CD1c-positive myeloid dendritic cell (primary cell): ENCODE measurements around the gene HYOU1.
A peak's percentile ranks its signal among the peaks of the same experiment; 100 is the strongest.
"Not testable (repeated sequence)": the region's sequence is repeated elsewhere in the genome, so short reads cannot be mapped to it uniquely, and the experiment has no call there.

Source experiments
- DNase-seq: peaks from one replicate; pipeline ENCODE4 v3.0.0-alpha.2; 2016; ENCODE audit errors: extremely low spot score

The HYOU1 gene

DNA sequence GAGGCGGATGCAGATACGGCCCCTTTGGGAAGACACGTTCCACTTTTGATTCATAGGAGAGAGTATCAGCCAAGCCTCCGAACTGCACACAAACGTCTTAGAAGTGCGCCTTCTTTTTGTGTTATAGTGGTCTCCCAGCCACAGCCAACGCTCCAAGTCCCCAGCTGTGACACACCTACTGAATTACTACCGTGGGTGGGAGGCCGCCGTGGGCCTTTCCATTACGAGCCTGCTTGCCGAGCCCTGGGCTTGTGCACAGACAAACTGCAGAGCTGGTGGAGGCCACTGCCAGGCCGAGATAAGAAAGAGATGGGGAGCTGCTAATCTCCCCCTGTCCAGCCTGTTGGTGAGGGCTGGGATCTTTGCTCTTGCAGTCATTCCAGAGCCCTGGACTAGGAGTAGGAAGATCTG lies 28.4 kb upstream of the HYOU1 start:
- no peak for DNase-seq

DNA sequence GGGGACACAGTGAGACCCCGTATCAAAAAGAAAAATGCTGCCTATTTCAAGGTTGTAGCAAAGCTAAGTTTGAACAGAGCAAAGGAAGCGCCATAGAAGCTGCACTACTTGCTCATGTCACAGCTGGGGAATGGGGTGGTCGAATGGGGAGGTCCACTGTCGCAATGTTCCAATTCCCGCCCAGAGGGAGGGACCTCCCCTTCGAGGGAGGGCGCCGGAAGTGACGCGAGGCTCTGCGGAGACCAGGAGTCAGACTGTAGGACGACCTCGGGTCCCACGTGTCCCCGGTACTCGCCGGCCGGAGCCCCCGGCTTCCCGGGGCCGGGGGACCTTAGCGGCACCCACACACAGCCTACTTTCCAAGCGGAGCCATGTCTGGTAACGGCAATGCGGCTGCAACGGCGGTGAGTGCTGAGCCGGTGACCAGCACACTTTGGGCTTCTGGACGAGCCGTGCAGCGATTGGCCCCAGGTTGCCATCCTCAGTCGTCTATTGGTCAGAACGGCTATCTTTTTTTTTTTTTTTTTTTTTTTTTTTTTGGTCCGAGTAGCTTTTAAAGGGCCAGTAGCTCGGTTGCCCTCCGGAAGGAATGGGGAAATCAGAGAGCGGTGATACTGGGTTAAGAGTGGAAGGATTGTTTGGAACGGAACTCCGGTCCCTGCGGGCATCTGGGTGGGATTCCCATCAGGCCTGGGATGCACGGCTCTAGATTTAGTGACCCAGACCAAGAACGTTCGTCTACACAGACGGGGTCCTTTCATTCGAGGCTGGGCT lies 27.8 kb upstream of the HYOU1 start, which contains the start of gene HMBS:
Gene HMBS, plus strand, starts transcription at position 219 of the 774 bp plus-strand sequence. Its CDS starts 153 bp downstream, at position 372.
- peak; percentile 97 for DNase-seq

- DNase-seq = peak; percentile 64
These were observed 24.8 kb upstream of the HYOU1 start for GRCh38 chr11:119081682-119082260.

- no peak for DNase-seq
These were observed 21.8 kb upstream of the HYOU1 start for GRCh38 chr11:119078675-119079420.

- DNase-seq = no peak
These were observed 20.8 kb upstream of the HYOU1 start for GRCh38 chr11:119077839-119078238.

DNA sequence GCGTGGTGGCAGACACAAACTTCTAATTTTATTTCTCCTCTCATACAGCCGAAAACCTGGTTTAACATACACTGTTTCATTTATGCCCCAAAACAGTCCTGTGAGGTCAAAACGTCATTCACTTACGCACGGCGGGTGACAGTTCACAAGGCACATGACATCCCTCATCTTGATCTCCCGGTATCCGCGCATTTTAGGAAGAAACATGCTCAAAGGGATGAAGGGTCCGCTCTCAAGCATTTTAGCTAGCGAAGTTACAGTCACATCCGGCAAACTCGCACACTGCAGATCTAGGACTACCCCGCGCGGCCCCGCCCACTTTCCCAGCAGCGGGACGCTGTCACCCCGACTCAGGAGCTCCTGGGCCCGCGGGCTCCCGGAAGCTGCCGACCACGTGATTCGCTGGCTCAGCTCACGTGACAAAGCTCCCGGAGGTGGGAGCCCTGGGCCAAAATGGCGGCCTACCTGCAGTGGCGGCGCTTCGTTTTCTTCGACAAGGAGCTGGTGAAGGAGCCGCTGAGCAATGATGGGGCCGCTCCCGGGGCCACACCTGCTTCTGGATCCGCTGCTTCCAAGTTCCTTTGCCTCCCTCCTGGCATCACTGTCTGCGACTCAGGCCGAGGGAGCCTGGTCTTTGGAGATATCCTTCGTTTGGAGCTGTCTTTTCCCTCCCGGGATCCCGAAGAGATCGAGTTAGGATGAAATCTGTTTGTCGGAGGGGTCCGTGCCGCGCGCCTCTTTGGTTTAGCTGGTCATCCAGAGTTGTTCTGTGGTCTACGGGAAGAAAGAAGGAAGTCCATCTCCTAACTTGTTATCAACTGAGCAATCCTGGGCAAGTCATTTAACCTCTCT lies 10.6 kb upstream of the HYOU1 start, which contains the start of gene VPS11:
Gene VPS11, plus strand, starts transcription at position 448 of the 852 bp plus-strand sequence. Its CDS starts 6 bp downstream, at position 454.
- DNase-seq = peak; percentile 98

DNA sequence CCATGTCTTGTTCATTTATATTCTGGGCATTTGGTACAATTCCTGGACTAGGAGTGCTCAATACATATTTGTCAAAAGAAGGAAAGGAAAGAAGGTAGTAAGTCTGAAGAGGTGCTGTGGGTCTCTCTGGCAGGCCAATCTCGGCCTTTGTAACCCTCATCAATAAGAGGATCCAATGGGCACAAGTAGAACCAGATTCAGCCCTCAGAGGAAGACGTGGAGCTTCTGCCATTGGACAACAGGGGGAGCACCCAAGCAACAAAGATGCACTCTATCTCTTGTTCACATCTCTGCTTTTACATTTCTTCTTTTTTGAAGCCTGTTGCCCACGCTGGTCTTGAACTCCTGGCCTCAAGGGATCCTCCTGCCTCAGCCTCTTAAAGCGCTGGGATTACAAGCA lies 8.4 kb upstream of the HYOU1 start:
- peak; percentile 48 for DNase-seq

DNA sequence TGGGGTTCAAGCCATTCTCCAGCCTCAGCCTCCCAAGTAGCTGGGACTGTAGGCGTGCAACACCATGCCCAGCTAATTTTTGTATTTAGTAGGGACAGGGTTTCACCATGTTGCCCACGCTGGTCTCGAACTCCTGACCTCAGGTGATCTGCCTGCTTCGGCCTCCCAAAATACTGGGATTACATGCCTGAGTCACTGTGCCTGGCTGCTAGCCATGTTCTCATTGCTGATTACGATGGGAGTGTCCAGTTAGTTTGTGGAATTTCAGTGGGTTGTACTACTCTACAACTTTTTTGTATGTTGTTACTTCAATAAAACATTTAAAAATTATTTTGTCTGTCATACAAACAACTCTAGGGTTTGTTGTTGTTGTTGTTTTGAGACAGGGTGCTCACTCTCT lies 5.8 kb upstream of the HYOU1 start:
- no peak for DNase-seq

DNA sequence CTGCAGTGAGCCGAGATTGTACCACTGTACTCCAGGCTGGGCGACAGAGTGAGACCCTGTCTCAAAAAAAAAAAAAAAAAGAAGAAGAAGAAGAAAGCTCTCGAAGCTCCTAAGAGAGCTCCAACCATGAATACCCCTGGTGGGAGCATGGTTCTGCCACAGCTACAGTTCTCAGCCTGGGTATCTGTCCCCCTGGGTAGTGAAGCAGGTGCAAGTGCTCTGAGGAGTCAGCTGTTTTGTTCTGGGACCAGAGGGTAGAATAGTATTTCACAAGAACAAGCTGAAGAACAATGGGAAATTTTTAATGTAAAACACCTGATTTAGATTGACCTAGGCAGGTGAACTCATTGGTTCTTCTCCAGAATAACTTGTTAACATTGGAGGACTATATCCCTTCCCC lies 4.3 kb upstream of the HYOU1 start:
- DNase-seq = no peak

- not testable (repeated sequence) for DNase-seq
These were observed 2.1 kb upstream of the HYOU1 start for GRCh38 chr11:119059128-119059527.

DNA sequence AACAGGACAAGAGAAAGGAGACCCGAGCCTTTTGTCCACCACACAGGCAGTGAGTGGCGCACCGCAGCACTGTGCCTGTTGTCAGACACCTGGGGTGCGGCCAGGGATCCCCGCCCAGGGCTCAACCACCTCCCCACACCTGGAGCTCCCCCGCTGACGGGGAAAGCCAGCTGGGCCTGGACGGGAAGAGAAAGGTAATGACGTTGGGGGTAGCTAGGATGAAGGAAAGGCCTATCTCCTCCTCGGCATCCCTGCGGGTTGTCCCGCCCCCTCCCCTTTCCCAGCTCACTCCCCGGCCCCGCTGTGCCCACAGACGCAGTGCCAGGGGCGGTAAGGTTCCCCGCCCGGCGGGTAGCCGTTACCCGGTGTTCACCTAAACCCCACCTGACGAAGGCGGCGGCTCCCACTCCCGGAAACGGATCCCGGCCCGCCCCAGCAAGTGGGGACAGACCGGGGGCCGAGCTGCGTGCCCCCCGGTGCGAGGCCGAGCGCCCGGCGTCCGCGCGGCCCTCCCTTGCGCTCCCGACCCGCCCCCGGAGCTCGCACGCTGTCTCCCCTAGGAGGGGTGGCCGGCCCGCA lies 495 bp downstream of the HYOU1 start:
- DNase-seq = no peak

GRCh38 chr11:119055901-119056300 lies 1.1 kb downstream of the HYOU1 start:
- DNase-seq = peak; percentile 18

GRCh38 chr11:119054418-119054817 lies 2.6 kb downstream of the HYOU1 start:
- DNase-seq = no peak

DNA sequence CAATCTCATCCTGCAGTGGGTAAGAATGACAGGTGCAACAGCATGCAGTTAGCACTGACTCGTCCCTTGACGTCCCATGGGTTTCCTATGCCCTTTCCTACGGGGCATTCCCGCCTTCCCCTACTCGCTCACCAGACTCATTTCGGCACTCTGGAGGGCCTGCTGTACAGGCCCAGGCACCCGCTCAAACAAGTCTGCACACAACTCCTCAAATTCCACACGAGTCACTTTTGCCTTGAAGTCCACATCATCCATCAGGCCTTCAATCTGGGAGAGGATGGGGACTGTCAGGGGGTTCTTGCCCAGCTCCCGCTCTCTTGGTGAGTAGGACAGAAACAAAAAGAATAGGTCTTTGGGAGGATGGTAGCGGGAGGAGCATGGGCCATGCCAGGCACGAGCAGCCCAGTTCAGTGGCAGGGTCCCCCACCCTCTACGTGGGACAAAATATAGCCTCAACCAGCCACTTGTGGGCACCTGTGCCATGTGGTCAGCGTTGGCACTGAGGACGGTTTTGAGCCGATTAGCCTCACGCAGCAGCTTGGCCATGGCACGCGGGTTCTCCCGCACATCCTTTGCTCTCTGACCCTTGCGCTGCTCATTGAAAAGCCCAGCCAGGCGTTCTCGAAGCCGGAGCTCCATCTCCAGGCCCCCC lies 4.7 kb downstream of the HYOU1 start:
- no peak for DNase-seq

- DNase-seq = no peak
These were observed 5.4 kb downstream of the HYOU1 start for GRCh38 chr11:119051440-119052162.

DNA sequence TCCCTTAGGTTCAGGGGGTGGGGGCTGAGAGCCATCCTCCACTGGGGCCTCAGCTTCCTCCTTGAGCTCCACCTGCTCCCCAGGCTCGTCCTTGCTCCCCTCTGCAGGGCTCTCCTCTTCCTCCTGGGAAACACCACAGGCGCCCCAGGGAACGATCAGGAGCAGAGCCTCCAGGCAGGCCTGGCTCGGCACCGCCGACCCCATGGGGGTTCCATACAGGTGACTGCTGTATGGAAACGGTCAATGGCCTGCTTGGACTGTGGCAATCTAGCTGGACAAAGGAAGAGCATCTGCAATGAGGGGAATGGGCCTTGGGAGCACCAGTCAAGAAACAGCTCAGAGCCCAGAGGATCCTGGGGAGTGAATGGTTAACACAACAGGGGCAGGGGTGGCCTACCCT lies 7.9 kb downstream of the HYOU1 start:
- DNase-seq = no peak

- no peak for DNase-seq
These were observed 8.4 kb downstream of the HYOU1 start for GRCh38 chr11:119048644-119049043.

DNA sequence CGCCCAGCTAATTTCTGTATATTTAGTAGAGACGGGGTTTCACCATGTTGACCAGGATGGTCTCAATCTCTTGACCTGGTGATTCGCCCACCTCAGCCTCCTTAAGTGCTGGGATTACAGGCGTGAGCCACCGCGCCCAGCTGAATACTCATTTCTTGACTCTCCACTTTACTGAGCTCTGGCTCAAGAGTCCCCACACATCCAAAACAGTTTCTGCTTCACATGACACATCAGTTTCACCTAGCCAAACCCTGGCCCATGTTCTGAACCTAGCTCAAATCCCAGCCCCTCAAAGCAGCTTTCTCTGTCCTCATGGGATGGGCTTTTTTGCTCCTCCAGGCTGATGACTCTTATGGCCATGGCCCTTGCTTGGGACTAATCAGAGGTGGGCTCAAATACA lies 9.8 kb downstream of the HYOU1 start:
- no peak for DNase-seq

GRCh38 chr11:119046489-119046888 lies 10.5 kb downstream of the HYOU1 start:
- DNase-seq = no peak

DNA sequence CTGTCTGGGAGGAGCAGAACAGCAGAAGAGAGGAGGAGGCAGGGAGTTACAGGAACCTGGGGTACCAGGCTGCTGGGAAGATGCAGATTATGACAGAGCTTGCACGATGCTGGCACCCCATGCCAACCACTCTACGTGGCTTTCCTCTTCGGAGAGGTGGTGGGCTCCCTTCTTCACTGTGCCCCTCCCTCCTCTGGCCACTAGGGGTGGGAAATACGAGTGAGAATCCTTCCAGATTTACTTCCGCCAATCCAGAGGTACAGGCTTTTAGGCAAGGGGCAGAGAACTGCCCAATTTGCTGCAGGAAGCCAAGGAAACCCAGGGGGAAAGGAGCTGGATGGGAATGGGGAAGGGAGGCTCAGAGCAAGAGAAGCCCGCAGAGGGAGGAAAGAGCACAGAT lies 12.3 kb downstream of the HYOU1 start:
- no peak for DNase-seq
